Nephron (organoid): ENCODE results near the gene NELFCD.
"Not testable (repeated sequence)": the region's sequence is repeated elsewhere in the genome, so short reads cannot be mapped to it uniquely, and the experiment has no call there.

Source experiments
- H3K27ac Mint-ChIP-seq, 3 experiments: 2 replicates each; pipeline ENCODE4 v1.8.0; 2020; ENCODE audit warnings: mixed read lengths in 3 of 3, mild to moderate bottlenecking in 2 of 3, moderate library complexity in 1 of 3
- H3K27me3 Mint-ChIP-seq: 2 replicates; pipeline ENCODE4 v1.8.0; 2021; ENCODE audit warnings: low read depth, mild to moderate bottlenecking, moderate library complexity, mixed read lengths
- H3K36me3 Mint-ChIP-seq: 2 replicates; pipeline ENCODE4 v1.8.0; 2020; ENCODE audit warnings: low read depth, mixed read lengths
- H3K4me1 Mint-ChIP-seq: 2 replicates; pipeline ENCODE4 v1.8.0; 2020; ENCODE audit warnings: mixed read lengths
- H3K4me3 Mint-ChIP-seq, 3 experiments: 2 replicates each; pipeline ENCODE4 v1.8.0; 2020; ENCODE audit warnings: mild to moderate bottlenecking in 3 of 3, mixed read lengths in 3 of 3, moderate library complexity in 2 of 3
- H3K9me3 Mint-ChIP-seq: 2 replicates; pipeline ENCODE4 v1.8.0; 2020; ENCODE audit warnings: mixed read lengths
- CTCF ChIP-seq, 3 experiments: fragments of 200-600 bp; sonication (generic); IDR thresholded peaks; one replicate each; pipeline ENCODE4 v1.5.0; 2021; ENCODE audit warnings: antibody characterized with exemption in 3 of 3; ENCODE audit not compliant: unreplicated experiment in 3 of 3

Gene NELFCD

GRCh38 chr20:58956078-58956477 lies 25.0 kb upstream of the NELFCD start:
- Mint-ChIP-seq H3K36me3 (no peaks in the 10 kb centered on the region), H3K27ac (no peak overlapping the region), H3K9me3 (peaks cover 11% of the 10 kb centered on the region), H3K4me3 (no peak overlapping the region), H3K27me3 (peaks cover 3% of the 10 kb centered on the region), H3K4me1 (no peaks in the 10 kb centered on the region)
- TF ChIP-seq CTCF (IDR thresholded peaks at IDR 0.05; ENCODE audit: unreplicated experiment in 3 of 3) = no peak

GRCh38 chr20:58959652-58960051 lies 21.4 kb upstream of the NELFCD start:
- Mint-ChIP-seq H3K36me3 (no peaks in the 10 kb centered on the region), H3K4me1 (no peaks in the 10 kb centered on the region), H3K9me3 (peaks cover 15% of the 10 kb centered on the region), H3K4me3 (no peak overlapping the region), H3K27ac (no peak overlapping the region), H3K27me3 (peaks cover 3% of the 10 kb centered on the region)
- no peak for TF ChIP-seq CTCF (IDR thresholded peaks at IDR 0.05; ENCODE audit: unreplicated experiment in 3 of 3)

- no peak for TF ChIP-seq CTCF (IDR thresholded peaks at IDR 0.05; ENCODE audit: unreplicated experiment in 3 of 3)
- Mint-ChIP-seq H3K27me3 (peaks cover 3% of the 10 kb centered on the region), H3K36me3 (no peaks in the 10 kb centered on the region), H3K4me3 (no peak overlapping the region), H3K4me1 (no peaks in the 10 kb centered on the region), H3K9me3 (peaks cover 12% of the 10 kb centered on the region), H3K27ac (no peak overlapping the region)
These were observed 17.9 kb upstream of the NELFCD start for GRCh38 chr20:58963060-58963584.

- H3K4me3 Mint-ChIP-seq, H3K27ac Mint-ChIP-seq, H3K4me1 Mint-ChIP-seq, H3K36me3 Mint-ChIP-seq, H3K27me3 Mint-ChIP-seq: not testable (repeated sequence)
- peaks cover 18% of the 10 kb centered on the region for H3K9me3 Mint-ChIP-seq
These were observed 17.1 kb upstream of the NELFCD start for GRCh38 chr20:58963922-58964321.

- TF ChIP-seq CTCF (IDR thresholded peaks at IDR 0.05; ENCODE audit: unreplicated experiment in 3 of 3) = no peak
These were observed 15.6 kb upstream of the NELFCD start for GRCh38 chr20:58965270-58966064.

GRCh38 chr20:58967652-58968429 lies 13.2 kb upstream of the NELFCD start:
- no peak overlapping the region for H3K27ac Mint-ChIP-seq
- no peak overlapping the region for H3K4me3 Mint-ChIP-seq
- TF ChIP-seq CTCF (IDR thresholded peaks at IDR 0.05; ENCODE audit: unreplicated experiment in 3 of 3) = no peak
- H3K27me3 Mint-ChIP-seq = no peaks in the 10 kb centered on the region
- peaks cover 27% of the 10 kb centered on the region for H3K9me3 Mint-ChIP-seq
- no peaks in the 10 kb centered on the region for H3K4me1 Mint-ChIP-seq
- no peaks in the 10 kb centered on the region for H3K36me3 Mint-ChIP-seq

More at GRCh38 chr20:58965270-58966064, 15.6 kb upstream of the NELFCD start:
- H3K4me3 Mint-ChIP-seq = no peak overlapping the region
- H3K4me1 Mint-ChIP-seq = no peaks in the 10 kb centered on the region
- H3K9me3 Mint-ChIP-seq = peaks cover 24% of the 10 kb centered on the region
- no peaks in the 10 kb centered on the region for H3K36me3 Mint-ChIP-seq
- no peak overlapping the region for H3K27ac Mint-ChIP-seq
- H3K27me3 Mint-ChIP-seq = no peaks in the 10 kb centered on the region
